K562 (cell line): ENCODE results near the gene TBC1D7.

ENCODE experiments used
- CBX5 ChIP-seq: IDR thresholded peaks from 2 replicates; pipeline ENCODE4 v1.6.1; 2014; ENCODE audit warnings: low read depth, borderline replicate concordance
- FOSL1 ChIP-seq: fragments of 200-800 bp; sonication (Bioruptor generic); conservative IDR thresholded peaks from 2 replicates; pipeline ENCODE4 v1.6.1; 2016; ENCODE audit warnings: missing genetic modification characterization, missing compliant biosample characterization
- KLF10 ChIP-seq: fragments of 250-450 bp; sonication (Bioruptor Pico); IDR thresholded peaks from 2 replicates; pipeline ENCODE4 v1.6.1; 2021; ENCODE audit warnings: matching md5 sums
- PHB ChIP-seq: fragments of 250-450 bp; sonication (Bioruptor Pico); IDR thresholded peaks from 2 replicates; pipeline ENCODE4 v1.5.0; 2021
- ZBTB17 ChIP-seq: fragments of 450-650 bp; formaldehyde crosslinking; IDR thresholded peaks from 2 replicates; pipeline ENCODE4 v1.4.0; 2020; ENCODE audit warnings: mild to moderate bottlenecking
- TF ChIP-seq, protein P1 (sequence below): fragments of 150-350 bp; conservative IDR thresholded peaks from 2 replicates; pipeline ENCODE4 v1.6.1; 2014; ENCODE audit warnings: low read length
- TF ChIP-seq, protein P2 (sequence below), 2 experiments: fragments of 450-650 bp in 1 of 2; sonication (generic) in 1 of 2; formaldehyde crosslinking in 1 of 2; IDR thresholded peaks; 2 replicates each; pipeline versions ENCODE4 v1.7.1 to v1.9.0; 2016 to 2022; ENCODE audit warnings: inconsistent platforms in 1 of 2, mild to moderate bottlenecking in 1 of 2, missing genetic modification reagents in 1 of 2

- TF ChIP-seq KLF10 (CRISPR knock-in tag) = no peak
- TF ChIP-seq, protein P1, sequence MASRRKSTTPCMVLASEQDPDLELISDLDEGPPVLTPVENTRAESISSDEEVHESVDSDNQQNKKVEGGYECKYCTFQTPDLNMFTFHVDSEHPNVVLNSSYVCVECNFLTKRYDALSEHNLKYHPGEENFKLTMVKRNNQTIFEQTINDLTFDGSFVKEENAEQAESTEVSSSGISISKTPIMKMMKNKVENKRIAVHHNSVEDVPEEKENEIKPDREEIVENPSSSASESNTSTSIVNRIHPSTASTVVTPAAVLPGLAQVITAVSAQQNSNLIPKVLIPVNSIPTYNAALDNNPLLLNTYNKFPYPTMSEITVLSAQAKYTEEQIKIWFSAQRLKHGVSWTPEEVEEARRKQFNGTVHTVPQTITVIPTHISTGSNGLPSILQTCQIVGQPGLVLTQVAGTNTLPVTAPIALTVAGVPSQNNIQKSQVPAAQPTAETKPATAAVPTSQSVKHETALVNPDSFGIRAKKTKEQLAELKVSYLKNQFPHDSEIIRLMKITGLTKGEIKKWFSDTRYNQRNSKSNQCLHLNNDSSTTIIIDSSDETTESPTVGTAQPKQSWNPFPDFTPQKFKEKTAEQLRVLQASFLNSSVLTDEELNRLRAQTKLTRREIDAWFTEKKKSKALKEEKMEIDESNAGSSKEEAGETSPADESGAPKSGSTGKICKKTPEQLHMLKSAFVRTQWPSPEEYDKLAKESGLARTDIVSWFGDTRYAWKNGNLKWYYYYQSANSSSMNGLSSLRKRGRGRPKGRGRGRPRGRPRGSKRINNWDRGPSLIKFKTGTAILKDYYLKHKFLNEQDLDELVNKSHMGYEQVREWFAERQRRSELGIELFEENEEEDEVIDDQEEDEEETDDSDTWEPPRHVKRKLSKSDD = no peak
- TF ChIP-seq FOSL1 = no peak
- peak; percentile 70; the same call in 1 of the 2 replicates for TF ChIP-seq ZBTB17 (CRISPR knock-in tag)
- no peak for TF ChIP-seq CBX5
- no peak for TF ChIP-seq PHB (CRISPR knock-in tag)
- TF ChIP-seq, protein P2, sequence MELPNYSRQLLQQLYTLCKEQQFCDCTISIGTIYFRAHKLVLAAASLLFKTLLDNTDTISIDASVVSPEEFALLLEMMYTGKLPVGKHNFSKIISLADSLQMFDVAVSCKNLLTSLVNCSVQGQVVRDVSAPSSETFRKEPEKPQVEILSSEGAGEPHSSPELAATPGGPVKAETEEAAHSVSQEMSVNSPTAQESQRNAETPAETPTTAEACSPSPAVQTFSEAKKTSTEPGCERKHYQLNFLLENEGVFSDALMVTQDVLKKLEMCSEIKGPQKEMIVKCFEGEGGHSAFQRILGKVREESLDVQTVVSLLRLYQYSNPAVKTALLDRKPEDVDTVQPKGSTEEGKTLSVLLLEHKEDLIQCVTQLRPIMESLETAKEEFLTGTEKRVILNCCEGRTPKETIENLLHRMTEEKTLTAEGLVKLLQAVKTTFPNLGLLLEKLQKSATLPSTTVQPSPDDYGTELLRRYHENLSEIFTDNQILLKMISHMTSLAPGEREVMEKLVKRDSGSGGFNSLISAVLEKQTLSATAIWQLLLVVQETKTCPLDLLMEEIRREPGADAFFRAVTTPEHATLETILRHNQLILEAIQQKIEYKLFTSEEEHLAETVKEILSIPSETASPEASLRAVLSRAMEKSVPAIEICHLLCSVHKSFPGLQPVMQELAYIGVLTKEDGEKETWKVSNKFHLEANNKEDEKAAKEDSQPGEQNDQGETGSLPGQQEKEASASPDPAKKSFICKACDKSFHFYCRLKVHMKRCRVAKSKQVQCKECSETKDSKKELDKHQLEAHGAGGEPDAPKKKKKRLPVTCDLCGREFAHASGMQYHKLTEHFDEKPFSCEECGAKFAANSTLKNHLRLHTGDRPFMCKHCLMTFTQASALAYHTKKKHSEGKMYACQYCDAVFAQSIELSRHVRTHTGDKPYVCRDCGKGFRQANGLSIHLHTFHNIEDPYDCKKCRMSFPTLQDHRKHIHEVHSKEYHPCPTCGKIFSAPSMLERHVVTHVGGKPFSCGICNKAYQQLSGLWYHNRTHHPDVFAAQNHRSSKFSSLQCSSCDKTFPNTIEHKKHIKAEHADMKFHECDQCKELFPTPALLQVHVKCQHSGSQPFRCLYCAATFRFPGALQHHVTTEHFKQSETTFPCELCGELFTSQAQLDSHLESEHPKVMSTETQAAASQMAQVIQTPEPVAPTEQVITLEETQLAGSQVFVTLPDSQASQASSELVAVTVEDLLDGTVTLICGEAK (IDR thresholded peaks at IDR 0.05) = peak; percentile 79
- TF ChIP-seq, protein P2 (CRISPR knock-in tag; IDR thresholded peaks at IDR 0.05) = no peak
Measured at GRCh38 chr6:13328076-13328874, at the start of gene TBC1D7.
